Measurements from ENCODE around the gene MPZL3.

DNA sequence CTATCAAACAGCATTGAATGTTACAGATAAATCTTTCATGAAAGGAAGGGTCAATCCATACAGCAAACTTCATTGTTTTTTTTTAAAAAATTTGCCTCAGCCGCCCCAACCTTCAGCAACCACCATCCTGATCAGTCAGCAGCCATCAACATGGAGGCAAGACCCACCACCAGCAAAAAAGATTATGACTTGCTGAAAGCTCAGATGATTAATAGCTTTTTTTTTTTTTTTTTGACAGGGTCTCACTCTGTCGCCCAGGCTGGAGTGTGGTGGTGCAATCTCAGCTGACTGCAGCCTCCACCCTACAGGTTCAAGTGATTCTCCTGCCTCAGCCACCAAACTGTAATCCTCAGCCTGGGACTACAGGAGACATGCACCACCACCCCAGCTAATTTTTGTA, 34.4 kb upstream of the MPZL3 start:
- TF ChIP-seq POLR2A (IDR thresholded peaks at IDR 0.05; ENCODE audit: low read depth, low read length) (no peak), POLR2AphosphoS5 (IDR thresholded peaks at IDR 0.05; ENCODE audit: low read depth, low read length) (no peak), TAF1 (IDR thresholded peaks at IDR 0.05; ENCODE audit: low read depth, low read length) (no peak), SPI1 (IDR thresholded peaks at IDR 0.05; ENCODE audit: low read depth, low read length) (no peak), POU2F2 (IDR thresholded peaks at IDR 0.05; ENCODE audit: low read depth, low read length) (no peak), PAX5 (IDR thresholded peaks at IDR 0.05; ENCODE audit: insufficient read depth, low read length, severe bottlenecking) (no peak)
